D721Med (cell line): ENCODE measurements around the gene RBM4.

Experiments
- DNase-seq: peaks from one replicate; pipeline ENCODE4 v3.0.0; 2011; ENCODE audit warnings: low spot score; ENCODE audit not compliant: insufficient read length
- FAIRE-seq: peaks from 2 replicates; lab custom pipeline; 2011; peaks lifted over from hg19 to GRCh38; lab: Jason Lieb, UNC
- TF ChIP-seq, protein P1 (sequence below): IDR thresholded peaks from 2 replicates; pipeline ENCODE4 v1.5.1; 2012; ENCODE audit warnings: mild to moderate bottlenecking, control low read depth; ENCODE audit not compliant: insufficient read depth; ENCODE audit errors: missing control alignments

Gene RBM4

DNA sequence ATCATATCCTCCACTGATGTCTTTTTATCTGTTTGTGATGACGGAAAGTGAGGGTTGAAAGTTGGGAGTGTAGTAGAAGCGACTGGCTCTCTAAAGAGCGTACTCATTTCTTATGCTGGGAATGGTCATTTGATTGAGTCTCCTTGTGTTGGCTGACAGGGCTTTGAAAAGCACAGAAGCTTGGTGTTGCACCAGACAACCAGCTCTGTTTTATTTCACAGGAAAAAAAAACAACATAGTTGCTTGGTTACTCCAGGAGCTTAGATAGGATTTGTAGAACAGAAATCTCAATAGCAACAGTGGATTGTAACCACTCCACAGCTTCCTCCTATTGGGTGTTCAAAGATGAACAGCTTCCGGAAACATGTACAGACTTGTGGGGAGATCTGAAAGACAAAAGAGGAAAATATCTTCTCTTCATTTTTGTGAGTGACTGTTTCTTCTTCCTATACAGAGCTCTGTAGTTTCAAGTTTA lies 19.4 kb upstream of the RBM4 start:
- no peak for DNase-seq
- FAIRE-seq, result no peak
- TF ChIP-seq, protein P1, sequence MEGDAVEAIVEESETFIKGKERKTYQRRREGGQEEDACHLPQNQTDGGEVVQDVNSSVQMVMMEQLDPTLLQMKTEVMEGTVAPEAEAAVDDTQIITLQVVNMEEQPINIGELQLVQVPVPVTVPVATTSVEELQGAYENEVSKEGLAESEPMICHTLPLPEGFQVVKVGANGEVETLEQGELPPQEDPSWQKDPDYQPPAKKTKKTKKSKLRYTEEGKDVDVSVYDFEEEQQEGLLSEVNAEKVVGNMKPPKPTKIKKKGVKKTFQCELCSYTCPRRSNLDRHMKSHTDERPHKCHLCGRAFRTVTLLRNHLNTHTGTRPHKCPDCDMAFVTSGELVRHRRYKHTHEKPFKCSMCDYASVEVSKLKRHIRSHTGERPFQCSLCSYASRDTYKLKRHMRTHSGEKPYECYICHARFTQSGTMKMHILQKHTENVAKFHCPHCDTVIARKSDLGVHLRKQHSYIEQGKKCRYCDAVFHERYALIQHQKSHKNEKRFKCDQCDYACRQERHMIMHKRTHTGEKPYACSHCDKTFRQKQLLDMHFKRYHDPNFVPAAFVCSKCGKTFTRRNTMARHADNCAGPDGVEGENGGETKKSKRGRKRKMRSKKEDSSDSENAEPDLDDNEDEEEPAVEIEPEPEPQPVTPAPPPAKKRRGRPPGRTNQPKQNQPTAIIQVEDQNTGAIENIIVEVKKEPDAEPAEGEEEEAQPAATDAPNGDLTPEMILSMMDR, result no peak

DNA sequence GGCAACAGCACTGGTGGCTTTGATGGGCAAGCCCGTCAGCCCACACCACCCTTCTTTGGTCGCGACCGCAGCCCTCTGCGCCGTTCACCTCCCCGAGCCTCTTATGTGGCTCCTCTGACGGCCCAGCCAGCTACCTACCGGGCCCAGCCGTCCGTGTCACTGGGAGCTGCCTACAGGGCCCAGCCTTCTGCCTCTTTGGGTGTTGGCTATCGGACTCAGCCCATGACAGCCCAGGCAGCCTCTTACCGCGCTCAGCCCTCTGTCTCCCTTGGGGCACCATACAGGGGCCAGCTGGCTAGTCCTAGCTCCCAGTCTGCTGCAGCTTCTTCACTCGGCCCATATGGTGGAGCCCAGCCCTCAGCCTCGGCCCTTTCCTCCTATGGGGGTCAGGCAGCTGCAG lies 14.1 kb upstream of the RBM4 start:
- TF ChIP-seq, protein P1, result no peak
- DNase-seq, result no peak
- FAIRE-seq, result no peak

DNA sequence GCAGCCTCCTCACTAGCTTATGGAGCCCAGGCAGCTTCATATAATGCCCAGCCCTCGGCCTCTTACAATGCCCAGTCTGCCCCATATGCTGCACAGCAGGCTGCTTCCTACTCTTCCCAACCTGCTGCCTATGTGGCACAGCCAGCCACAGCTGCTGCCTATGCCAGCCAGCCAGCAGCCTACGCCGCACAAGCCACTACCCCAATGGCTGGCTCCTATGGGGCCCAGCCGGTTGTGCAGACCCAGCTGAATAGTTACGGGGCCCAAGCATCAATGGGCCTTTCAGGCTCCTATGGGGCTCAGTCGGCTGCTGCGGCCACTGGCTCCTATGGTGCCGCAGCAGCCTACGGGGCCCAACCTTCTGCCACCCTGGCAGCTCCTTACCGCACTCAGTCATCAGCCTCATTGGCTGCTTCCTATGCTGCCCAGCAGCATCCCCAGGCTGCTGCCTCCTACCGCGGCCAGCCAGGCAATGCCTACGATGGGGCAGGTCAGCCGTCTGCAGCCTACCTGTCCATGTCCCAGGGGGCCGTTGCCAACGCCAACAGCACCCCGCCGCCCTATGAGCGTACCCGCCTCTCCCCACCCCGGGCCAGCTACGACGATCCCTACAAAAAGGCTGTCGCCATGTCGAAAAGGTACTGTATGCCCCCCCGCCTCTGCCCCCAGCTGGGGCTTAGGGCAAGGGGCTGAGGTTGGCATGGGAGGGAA lies 13.3 kb upstream of the RBM4 start:
- no peak for DNase-seq
- no peak for FAIRE-seq
- TF ChIP-seq, protein P1, result no peak

DNA sequence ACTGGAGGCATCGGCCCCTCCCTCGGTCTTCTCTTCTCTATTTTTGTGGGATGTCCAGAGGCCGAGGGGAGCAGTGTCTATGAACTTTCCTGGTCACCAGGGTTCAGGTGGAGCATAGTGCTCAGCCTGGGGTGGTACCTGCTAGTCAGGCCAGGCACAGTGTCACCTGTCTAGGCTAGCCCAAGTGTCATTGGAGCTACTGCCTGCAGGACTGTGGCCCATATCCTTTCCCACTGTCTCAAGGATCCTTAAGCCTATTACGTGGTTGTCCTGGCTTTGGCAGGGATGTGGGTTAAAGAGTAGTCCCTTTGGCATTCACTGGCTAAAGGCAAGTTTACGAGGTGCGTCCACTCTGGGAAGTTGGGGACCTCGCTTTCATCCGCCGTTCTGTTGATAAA lies 12.8 kb upstream of the RBM4 start:
- TF ChIP-seq, protein P1, result no peak
- FAIRE-seq, result no peak
- DNase-seq, result no peak

DNA sequence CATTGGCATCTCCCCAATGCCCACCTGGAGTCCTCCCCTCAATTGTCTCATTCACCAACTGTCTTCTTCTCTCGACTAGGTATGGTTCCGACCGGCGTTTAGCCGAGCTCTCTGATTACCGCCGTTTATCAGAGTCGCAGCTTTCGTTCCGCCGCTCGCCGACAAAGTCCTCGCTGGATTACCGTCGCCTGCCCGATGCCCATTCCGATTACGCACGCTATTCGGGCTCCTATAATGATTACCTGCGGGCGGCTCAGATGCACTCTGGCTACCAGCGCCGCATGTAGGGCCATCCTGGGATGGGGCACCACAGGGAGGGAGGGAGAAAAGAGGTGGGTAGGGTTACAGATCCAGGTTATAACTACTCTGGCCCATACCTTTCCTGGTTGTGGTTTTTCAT lies 12.1 kb upstream of the RBM4 start:
- no peak for DNase-seq
- TF ChIP-seq, protein P1, result no peak
- no peak for FAIRE-seq

DNA sequence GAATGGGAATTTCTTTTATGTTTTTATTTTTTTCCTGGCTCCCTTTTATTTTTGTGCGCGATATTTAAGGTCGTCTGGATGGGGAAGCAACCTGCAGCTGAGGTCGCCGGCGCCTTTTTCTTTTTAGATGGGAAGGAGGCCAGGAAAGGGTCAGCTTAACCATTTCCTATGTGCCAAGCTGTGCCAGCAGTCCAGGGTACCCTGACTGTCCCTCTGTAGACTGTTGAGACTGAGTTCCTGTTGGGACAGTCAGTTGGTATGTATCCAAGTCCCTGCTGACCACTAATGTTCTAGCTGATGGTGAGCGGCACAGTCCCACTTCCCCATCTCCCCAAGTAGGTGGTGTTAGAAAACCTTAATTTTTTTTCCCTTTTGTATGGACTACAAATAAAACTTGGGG lies 11.6 kb upstream of the RBM4 start:
- DNase-seq (no peak), FAIRE-seq (no peak)
- TF ChIP-seq, protein P1, result no peak

DNA sequence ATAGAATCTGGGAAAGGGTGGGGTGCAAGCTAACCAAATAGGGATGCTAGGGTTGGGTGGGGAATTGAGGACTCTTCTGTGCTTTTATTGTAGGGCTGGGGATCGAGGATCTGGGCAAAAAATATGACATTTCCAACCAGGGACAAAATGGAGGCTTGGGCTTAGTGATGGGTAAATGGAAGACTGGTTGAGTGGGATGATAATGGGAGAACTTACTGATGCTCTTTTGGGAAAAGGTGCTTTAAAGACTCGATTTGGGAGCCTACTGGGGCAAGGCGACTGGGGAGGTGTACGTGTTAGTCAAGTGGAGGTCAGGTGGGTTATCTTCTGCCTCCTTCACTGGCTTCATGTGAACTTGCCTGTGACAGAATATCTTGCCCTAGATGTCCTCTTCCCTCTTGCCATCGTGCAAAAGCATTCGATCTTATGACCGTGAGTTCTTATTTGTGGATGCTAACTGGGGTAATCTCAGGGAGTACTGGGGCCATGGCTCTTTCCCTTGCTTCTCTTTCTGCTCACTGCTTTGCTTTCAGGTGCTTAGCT lies 10.4 kb upstream of the RBM4 start:
- TF ChIP-seq, protein P1, result no peak
- DNase-seq (no peak), FAIRE-seq (no peak)
